ENCODE measurements around the gene HTRA3.

Gene HTRA3

GRCh38 chr4:8287343-8288280 is 18.1 kb downstream of the HTRA3 start:
- TF ChIP-seq CTCF (conservative IDR thresholded peaks at IDR 0.05; ENCODE audit: low read length) = no peak
- H3K4me3 ChIP-seq (ENCODE audit: low read length) = no peak overlapping the region

GRCh38 chr4:8289151-8289750 is 19.7 kb downstream of the HTRA3 start:
- DNase-seq (ENCODE audit: low read depth) = no peak
- TF ChIP-seq CTCF (conservative IDR thresholded peaks at IDR 0.05; ENCODE audit: low read length) = no peak
- no peak overlapping the region for H3K4me3 ChIP-seq (ENCODE audit: low read length)

More at GRCh38 chr4:8287343-8288280, 18.1 kb downstream of the HTRA3 start:
- DNase-seq (ENCODE audit: low read depth) = no peak

- DNase-seq (ENCODE audit: low read depth) = no peak
- H3K4me3 ChIP-seq (ENCODE audit: low read length) = no peak overlapping the region
- no peak for TF ChIP-seq CTCF (conservative IDR thresholded peaks at IDR 0.05; ENCODE audit: low read length)
These were observed 20.6 kb downstream of the HTRA3 start for GRCh38 chr4:8289956-8290700.

- TF ChIP-seq CTCF (conservative IDR thresholded peaks at IDR 0.05; ENCODE audit: low read length) = no peak
- H3K4me3 ChIP-seq (ENCODE audit: low read length) = no peak overlapping the region
- DNase-seq (ENCODE audit: low read depth) = no peak
These were observed 21.1 kb downstream of the HTRA3 start for GRCh38 chr4:8290701-8290970.

- DNase-seq (ENCODE audit: low read depth) = no peak
- no peak overlapping the region for H3K4me3 ChIP-seq (ENCODE audit: low read length)
- TF ChIP-seq CTCF (conservative IDR thresholded peaks at IDR 0.05; ENCODE audit: low read length) = no peak
These were observed 21.6 kb downstream of the HTRA3 start for GRCh38 chr4:8291036-8291682.

GRCh38 chr4:8291701-8292477 is 22.3 kb downstream of the HTRA3 start:
- no peak overlapping the region for H3K4me3 ChIP-seq (ENCODE audit: low read length)
- DNase-seq (ENCODE audit: low read depth) = no peak
- TF ChIP-seq CTCF (conservative IDR thresholded peaks at IDR 0.05; ENCODE audit: low read length) = no peak

Measured in AG10803 (cell line).